HUES6 (cell line): Measurements from ENCODE around the gene AQP7.

Experiments
- H3K27ac ChIP-seq: 2 replicates; pipeline ENCODE4 v1.7.0; 2013; ENCODE audit warnings: low read depth, mild to moderate bottlenecking, low read length, inconsistent platforms
- H3K27me3 ChIP-seq: 2 replicates; pipeline ENCODE4 v1.6.1; 2013; ENCODE audit warnings: low read length; ENCODE audit not compliant: control insufficient read depth, insufficient read depth
- H3K36me3 ChIP-seq: 2 replicates; pipeline ENCODE4 v1.6.1; 2013; ENCODE audit warnings: low read length; ENCODE audit not compliant: control insufficient read depth, insufficient read depth
- H3K4me1 ChIP-seq: 2 replicates; pipeline ENCODE4 v1.6.1; 2013; ENCODE audit warnings: low read length; ENCODE audit not compliant: control insufficient read depth, insufficient read depth
- H3K4me3 ChIP-seq: 2 replicates; pipeline ENCODE4 v1.5.1; 2013; ENCODE audit warnings: low read depth, low read length
- H3K9ac ChIP-seq: one replicate; pipeline ENCODE4 v1.6.1; 2013; ENCODE audit warnings: mild to moderate bottlenecking, low read length
- H3K9me3 ChIP-seq: 2 replicates; pipeline ENCODE4 v1.6.1; 2013; ENCODE audit warnings: low read depth, low read length; ENCODE audit not compliant: control insufficient read depth, insufficient read depth

The AQP7 gene

DNA sequence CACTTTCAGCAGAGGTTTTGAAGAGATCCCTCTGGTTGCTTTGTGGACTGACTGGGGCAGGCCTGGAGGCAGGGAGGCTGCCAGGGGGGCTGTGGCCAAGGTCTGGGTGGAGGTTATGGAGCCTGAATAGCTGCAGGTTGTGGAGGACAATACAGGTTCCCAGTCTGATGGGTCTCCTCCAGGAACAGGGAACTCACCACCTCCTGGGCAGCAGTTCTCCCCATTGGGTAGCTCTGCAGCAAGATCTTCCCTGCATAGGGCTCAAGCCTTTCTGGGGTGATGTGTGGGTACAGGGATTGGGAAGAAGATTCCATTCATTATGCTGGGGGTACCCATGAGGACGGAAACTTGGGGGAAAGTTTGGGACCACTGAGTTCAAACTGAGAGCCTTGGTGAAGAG lies 38.2 kb upstream of the AQP7 start:
- Histone ChIP-seq H3K27me3 (no peaks in the 10 kb centered on the region), H3K4me1 (peaks cover 37% of the 10 kb centered on the region), H3K9me3 (no peaks in the 10 kb centered on the region), H3K4me3 (no peak overlapping the region), H3K36me3 (no peaks in the 10 kb centered on the region), H3K9ac (no peak overlapping the region), H3K27ac (no peak overlapping the region)

DNA sequence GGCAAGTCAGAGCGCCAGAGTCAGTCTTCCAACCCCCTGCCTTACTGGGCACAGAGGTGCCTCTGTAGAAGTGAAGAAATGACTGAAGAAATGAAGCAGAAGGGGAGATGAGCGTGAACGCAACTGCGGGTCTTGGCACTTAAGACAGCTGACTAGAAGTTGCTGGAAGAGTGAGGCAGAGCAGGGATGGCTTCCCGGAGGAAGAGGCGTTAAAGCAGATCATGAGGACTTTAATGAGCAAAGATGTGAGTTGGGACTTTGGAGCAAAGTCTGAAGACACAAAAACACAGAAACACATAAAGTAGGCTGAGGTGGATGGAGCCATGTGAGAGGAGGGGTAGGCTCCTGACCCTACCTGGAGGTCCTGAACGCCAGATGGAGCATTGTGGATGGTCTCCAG lies 37.8 kb upstream of the AQP7 start:
- peaks cover 33% of the 10 kb centered on the region for H3K4me1 ChIP-seq
- H3K27me3 ChIP-seq: no peaks in the 10 kb centered on the region
- H3K9ac ChIP-seq: no peak overlapping the region

DNA sequence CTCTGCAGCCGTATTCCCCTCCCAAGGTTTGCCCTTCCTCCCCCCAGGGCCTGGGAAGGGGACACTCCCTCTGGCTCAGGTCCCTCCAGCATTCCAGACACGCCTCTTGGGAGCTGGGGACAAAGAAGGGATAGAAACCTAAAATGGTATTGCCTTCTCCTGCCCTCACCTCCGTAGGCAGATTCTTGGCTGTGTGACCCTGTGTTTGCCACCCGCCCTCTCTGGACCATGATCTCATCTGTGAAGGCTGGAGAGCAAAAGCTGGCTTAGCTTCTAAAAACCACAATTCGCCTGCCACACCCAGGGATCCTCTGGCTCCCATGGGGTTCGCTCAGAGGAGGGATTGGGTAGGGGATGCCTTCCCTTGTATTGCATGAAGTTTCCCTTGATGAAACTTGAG lies 37.4 kb upstream of the AQP7 start:
- H3K4me3 ChIP-seq: no peak overlapping the region
- H3K27ac ChIP-seq: no peak overlapping the region
- no peak overlapping the region for H3K9ac ChIP-seq
- no peaks in the 10 kb centered on the region for H3K27me3 ChIP-seq
- peaks cover 32% of the 10 kb centered on the region for H3K4me1 ChIP-seq
- H3K9me3 ChIP-seq: no peaks in the 10 kb centered on the region
- H3K36me3 ChIP-seq: no peaks in the 10 kb centered on the region

More for the DNA sequence above, 37.8 kb upstream of the AQP7 start:
- Histone ChIP-seq H3K9me3 (no peaks in the 10 kb centered on the region), H3K4me3 (no peak overlapping the region), H3K36me3 (no peaks in the 10 kb centered on the region), H3K27ac (no peak overlapping the region)

DNA sequence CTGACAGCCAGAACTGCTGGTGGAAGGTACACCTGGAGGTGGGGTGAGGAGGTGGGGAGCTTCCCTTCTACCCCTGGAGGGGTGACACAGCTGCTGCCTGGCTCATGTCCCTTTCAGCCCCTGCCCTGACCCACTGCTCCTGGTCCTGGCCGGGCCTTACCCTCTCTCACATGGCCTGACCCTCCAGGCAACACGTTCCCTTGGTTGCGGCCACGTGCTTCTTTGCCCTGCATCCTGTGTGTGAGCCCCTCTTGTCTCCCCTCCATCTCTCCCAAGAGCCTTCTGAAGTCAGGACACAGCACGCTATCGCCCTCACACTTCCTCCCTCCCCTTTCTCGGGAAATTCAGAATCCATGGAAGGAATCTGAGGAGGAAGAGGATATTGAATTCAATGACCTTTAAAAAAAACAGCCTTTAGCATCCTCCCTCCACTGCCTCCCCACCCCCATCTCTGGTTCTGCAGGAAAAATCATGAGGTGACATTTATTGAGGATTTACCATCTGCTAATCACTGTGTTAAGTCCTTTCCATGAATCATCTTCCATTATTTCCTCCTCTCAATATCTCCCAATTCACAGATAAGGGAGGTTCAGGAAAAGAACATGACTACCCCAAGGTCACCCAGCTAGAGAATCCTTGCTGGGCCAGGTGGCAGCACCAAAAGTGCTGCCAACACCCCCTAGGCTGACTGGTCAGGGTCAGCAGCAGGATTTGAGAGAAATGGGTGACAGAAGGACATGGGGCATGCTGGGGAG lies 36.7 kb upstream of the AQP7 start:
- Histone ChIP-seq H3K27ac (no peak overlapping the region), H3K4me1 (peaks cover 32% of the 10 kb centered on the region), H3K4me3 (no peak overlapping the region), H3K36me3 (no peaks in the 10 kb centered on the region), H3K9me3 (no peaks in the 10 kb centered on the region), H3K27me3 (no peaks in the 10 kb centered on the region), H3K9ac (no peak overlapping the region)

- Histone ChIP-seq H3K27me3 (no peaks in the 10 kb centered on the region), H3K4me1 (peaks cover 22% of the 10 kb centered on the region; the same call in 1 of the 2 replicates), H3K9ac (no peak overlapping the region), H3K36me3 (no peaks in the 10 kb centered on the region), H3K9me3 (no peaks in the 10 kb centered on the region), H3K4me3 (no peak overlapping the region), H3K27ac (no peak overlapping the region)
These were observed 35.5 kb upstream of the AQP7 start for GRCh38 chr9:33437898-33438297.

GRCh38 chr9:33437205-33437604 lies 34.8 kb upstream of the AQP7 start:
- no peak overlapping the region for H3K27ac ChIP-seq
- H3K4me1 ChIP-seq: peaks cover 22% of the 10 kb centered on the region; the same call in 1 of the 2 replicates
- no peak overlapping the region for H3K4me3 ChIP-seq
- no peaks in the 10 kb centered on the region for H3K27me3 ChIP-seq
- H3K9me3 ChIP-seq: no peaks in the 10 kb centered on the region
- no peak overlapping the region for H3K9ac ChIP-seq
- H3K36me3 ChIP-seq: no peaks in the 10 kb centered on the region

- no peaks in the 10 kb centered on the region for H3K27me3 ChIP-seq
- H3K4me1 ChIP-seq: peaks cover 22% of the 10 kb centered on the region; the same call in 1 of the 2 replicates
- H3K9ac ChIP-seq: no peak overlapping the region
- H3K36me3 ChIP-seq: no peaks in the 10 kb centered on the region
- no peak overlapping the region for H3K27ac ChIP-seq
- H3K4me3 ChIP-seq: no peak overlapping the region
- H3K9me3 ChIP-seq: no peaks in the 10 kb centered on the region
These were observed 34.1 kb upstream of the AQP7 start for GRCh38 chr9:33436445-33436844.

DNA sequence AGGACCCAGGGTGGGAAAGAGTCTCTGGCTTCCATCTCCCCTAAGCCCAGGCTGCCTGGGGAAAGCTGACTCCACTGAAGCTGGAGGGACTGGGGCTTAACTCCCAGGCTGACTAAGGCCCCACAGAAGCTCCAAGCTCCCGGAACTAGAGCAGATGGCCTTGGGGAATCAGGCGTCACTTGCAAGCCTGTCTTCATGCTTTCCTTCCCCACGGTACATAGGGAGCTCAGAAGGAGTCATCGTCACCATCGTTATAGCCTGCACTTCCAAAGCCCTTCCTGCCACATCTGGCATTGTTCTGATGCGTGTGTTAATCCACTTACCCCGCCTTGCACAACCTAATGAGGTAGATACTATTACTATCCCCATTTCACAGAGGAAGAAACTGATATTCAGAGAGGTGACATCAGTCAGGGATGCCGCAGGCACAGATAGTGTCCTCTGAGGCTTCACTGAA lies 33.5 kb upstream of the AQP7 start:
- Histone ChIP-seq H3K27ac (no peak overlapping the region), H3K27me3 (no peaks in the 10 kb centered on the region), H3K9ac (no peak overlapping the region), H3K36me3 (no peaks in the 10 kb centered on the region), H3K9me3 (no peaks in the 10 kb centered on the region), H3K4me1 (peaks cover 22% of the 10 kb centered on the region; the same call in 1 of the 2 replicates), H3K4me3 (no peak overlapping the region)

- no peaks in the 10 kb centered on the region for H3K36me3 ChIP-seq
- no peak overlapping the region for H3K27ac ChIP-seq
- no peak overlapping the region for H3K9ac ChIP-seq
- peaks cover 17% of the 10 kb centered on the region; the same call in 1 of the 2 replicates for H3K4me1 ChIP-seq
- no peak overlapping the region for H3K4me3 ChIP-seq
- H3K9me3 ChIP-seq: no peaks in the 10 kb centered on the region
- H3K27me3 ChIP-seq: no peaks in the 10 kb centered on the region
These were observed 32.1 kb upstream of the AQP7 start for GRCh38 chr9:33434317-33435105.

- Histone ChIP-seq H3K4me3 (no peak overlapping the region), H3K4me1 (peaks cover 13% of the 10 kb centered on the region; the same call in 1 of the 2 replicates), H3K27me3 (no peaks in the 10 kb centered on the region), H3K27ac (no peak overlapping the region), H3K9me3 (no peaks in the 10 kb centered on the region), H3K9ac (no peak overlapping the region), H3K36me3 (no peaks in the 10 kb centered on the region)
These were observed 31.5 kb upstream of the AQP7 start for GRCh38 chr9:33433871-33434270.

DNA sequence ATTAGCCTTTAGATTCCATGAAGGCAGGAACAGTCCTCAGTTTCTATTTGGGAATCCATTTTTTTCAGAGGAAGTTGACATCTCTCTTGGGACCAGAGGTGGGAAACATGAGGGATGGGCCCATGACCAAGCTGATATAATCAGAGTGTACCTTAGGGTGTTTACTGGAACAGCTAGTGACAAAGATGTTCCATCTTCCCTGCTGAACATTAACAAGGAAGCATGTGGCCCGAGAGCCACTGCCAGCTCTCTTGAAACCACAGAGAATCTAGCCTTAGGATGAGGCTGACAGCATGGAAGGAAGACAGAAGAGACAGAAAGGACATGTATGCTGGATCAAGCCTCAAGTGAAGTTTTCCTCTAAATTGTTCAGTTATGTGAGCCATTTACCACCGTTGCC lies 29.1 kb upstream of the AQP7 start:
- Histone ChIP-seq H3K27ac (no peak overlapping the region), H3K9ac (no peak overlapping the region), H3K9me3 (no peaks in the 10 kb centered on the region), H3K36me3 (no peaks in the 10 kb centered on the region), H3K4me1 (peaks cover 6% of the 10 kb centered on the region; the same call in 1 of the 2 replicates), H3K27me3 (no peaks in the 10 kb centered on the region), H3K4me3 (no peak overlapping the region)
